Measurements from ENCODE around the gene PXYLP1.

Gene PXYLP1

GRCh38 chr3:141212101-141212500 lies 19.5 kb upstream of the PXYLP1 start:
- no peak overlapping the region for H3K9ac ChIP-seq (ENCODE audit: low read depth, low read length)
- H3K4me3 ChIP-seq (ENCODE audit: low read length): no peak overlapping the region
- no peaks in the 10 kb centered on the region for H3K4me1 ChIP-seq (ENCODE audit: control insufficient read depth, insufficient read depth, low read length)
- no peak overlapping the region for H3K4me2 ChIP-seq (ENCODE audit: low read length)
- no peaks in the 10 kb centered on the region for H3K36me3 ChIP-seq (ENCODE audit: insufficient read depth, low read length)
- H3K27me3 ChIP-seq (ENCODE audit: control insufficient read depth, insufficient read depth, low read length): peaks cover 5% of the 10 kb centered on the region
- H3K9me3 ChIP-seq (replicated peaks; ENCODE audit: low read length): no peaks in the 10 kb centered on the region

GRCh38 chr3:141212555-141212954 lies 19.1 kb upstream of the PXYLP1 start:
- H3K4me1 ChIP-seq (ENCODE audit: control insufficient read depth, insufficient read depth, low read length): no peaks in the 10 kb centered on the region
- H3K36me3 ChIP-seq (ENCODE audit: insufficient read depth, low read length): no peaks in the 10 kb centered on the region
- H3K9ac ChIP-seq (ENCODE audit: low read depth, low read length): no peak overlapping the region
- H3K4me3 ChIP-seq (ENCODE audit: low read length): no peak overlapping the region
- H3K27me3 ChIP-seq (ENCODE audit: control insufficient read depth, insufficient read depth, low read length): peaks cover 5% of the 10 kb centered on the region
- H3K4me2 ChIP-seq (ENCODE audit: low read length): no peak overlapping the region
- no peaks in the 10 kb centered on the region for H3K9me3 ChIP-seq (replicated peaks; ENCODE audit: low read length)

GRCh38 chr3:141216975-141217374 lies 14.7 kb upstream of the PXYLP1 start:
- Histone ChIP-seq H3K9ac (ENCODE audit: low read depth, low read length) (no peak overlapping the region), H3K4me3 (ENCODE audit: low read length) (no peak overlapping the region), H3K9me3 (replicated peaks; ENCODE audit: low read length) (no peaks in the 10 kb centered on the region), H3K36me3 (ENCODE audit: insufficient read depth, low read length) (no peaks in the 10 kb centered on the region), H3K27me3 (ENCODE audit: control insufficient read depth, insufficient read depth, low read length) (peaks cover 20% of the 10 kb centered on the region), H3K4me2 (ENCODE audit: low read length) (no peak overlapping the region), H3K4me1 (ENCODE audit: control insufficient read depth, insufficient read depth, low read length) (no peaks in the 10 kb centered on the region)

- Histone ChIP-seq H3K4me2 (ENCODE audit: low read length) (no peak overlapping the region), H3K4me3 (ENCODE audit: low read length) (no peak overlapping the region), H3K27me3 (ENCODE audit: control insufficient read depth, insufficient read depth, low read length) (peaks cover 22% of the 10 kb centered on the region), H3K4me1 (ENCODE audit: control insufficient read depth, insufficient read depth, low read length) (no peaks in the 10 kb centered on the region), H3K9ac (ENCODE audit: low read depth, low read length) (no peak overlapping the region), H3K9me3 (replicated peaks; ENCODE audit: low read length) (no peaks in the 10 kb centered on the region), H3K36me3 (ENCODE audit: insufficient read depth, low read length) (no peaks in the 10 kb centered on the region)
These were observed 14.2 kb upstream of the PXYLP1 start for GRCh38 chr3:141217389-141217788.

DNA sequence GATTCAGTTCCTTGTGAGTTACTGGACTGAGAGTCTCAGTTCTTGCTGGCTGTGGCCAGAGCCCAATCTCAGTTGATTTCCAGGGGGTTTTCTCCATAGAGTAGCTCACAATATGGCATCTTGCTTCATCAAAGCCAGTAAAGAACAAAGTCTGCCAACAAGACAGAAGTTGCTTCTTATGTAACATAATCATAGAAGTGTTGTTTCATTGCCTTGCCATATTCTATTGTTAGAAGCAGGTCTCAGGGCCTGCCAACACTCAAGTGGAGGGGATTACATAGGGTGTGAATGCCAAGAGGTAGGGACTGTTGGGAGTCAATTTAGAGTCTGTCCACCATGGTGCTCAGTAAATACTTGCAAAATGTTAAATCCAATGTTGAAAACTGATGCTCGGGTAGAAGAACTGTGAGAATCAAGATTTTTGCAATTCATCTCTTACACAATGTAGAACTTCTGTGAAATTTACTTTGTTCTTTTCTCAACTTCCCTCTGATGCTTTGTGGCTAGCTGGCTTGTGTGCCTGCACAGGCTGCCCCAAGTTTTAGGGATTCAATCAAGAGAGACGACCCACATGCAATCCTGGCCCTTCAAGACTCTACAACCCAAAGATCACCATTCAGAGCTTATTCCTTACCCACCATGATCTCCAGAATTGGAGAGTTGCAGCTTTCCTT lies 13.3 kb upstream of the PXYLP1 start:
- Histone ChIP-seq H3K27me3 (ENCODE audit: control insufficient read depth, insufficient read depth, low read length) (peaks cover 25% of the 10 kb centered on the region), H3K4me3 (ENCODE audit: low read length) (no peak overlapping the region), H3K9ac (ENCODE audit: low read depth, low read length) (no peak overlapping the region), H3K36me3 (ENCODE audit: insufficient read depth, low read length) (no peaks in the 10 kb centered on the region), H3K9me3 (replicated peaks; ENCODE audit: low read length) (no peaks in the 10 kb centered on the region), H3K4me1 (ENCODE audit: control insufficient read depth, insufficient read depth, low read length) (no peaks in the 10 kb centered on the region), H3K4me2 (ENCODE audit: low read length) (no peak overlapping the region)

DNA sequence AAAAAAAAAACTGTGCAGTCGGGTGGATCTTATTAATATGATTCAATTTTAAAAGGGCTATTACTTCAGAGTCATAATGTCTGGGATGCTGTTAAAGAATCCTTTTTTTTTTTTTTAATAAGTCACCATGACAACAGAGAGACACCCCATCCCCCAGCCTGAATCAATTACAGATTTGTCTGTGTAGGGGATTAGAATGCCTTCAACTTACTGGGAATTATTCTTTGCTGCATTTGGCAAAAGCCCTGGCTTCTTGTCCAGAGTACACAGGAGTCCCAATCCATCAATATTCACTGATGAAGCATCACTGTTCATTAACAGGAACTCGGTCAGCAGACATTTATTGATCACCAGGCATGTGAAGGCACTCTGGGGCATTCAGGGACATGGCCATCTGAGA lies 12.7 kb upstream of the PXYLP1 start:
- H3K4me3 ChIP-seq (ENCODE audit: low read length): no peak overlapping the region
- H3K4me1 ChIP-seq (ENCODE audit: control insufficient read depth, insufficient read depth, low read length): no peaks in the 10 kb centered on the region
- no peaks in the 10 kb centered on the region for H3K36me3 ChIP-seq (ENCODE audit: insufficient read depth, low read length)
- no peak overlapping the region for H3K4me2 ChIP-seq (ENCODE audit: low read length)
- no peak overlapping the region for H3K9ac ChIP-seq (ENCODE audit: low read depth, low read length)
- no peaks in the 10 kb centered on the region for H3K9me3 ChIP-seq (replicated peaks; ENCODE audit: low read length)
- H3K27me3 ChIP-seq (ENCODE audit: control insufficient read depth, insufficient read depth, low read length): peaks cover 24% of the 10 kb centered on the region

GRCh38 chr3:141223673-141224166 lies 7.9 kb upstream of the PXYLP1 start:
- Histone ChIP-seq H3K4me1 (ENCODE audit: control insufficient read depth, insufficient read depth, low read length) (no peaks in the 10 kb centered on the region), H3K4me2 (ENCODE audit: low read length) (no peak overlapping the region), H3K9me3 (replicated peaks; ENCODE audit: low read length) (no peaks in the 10 kb centered on the region), H3K36me3 (ENCODE audit: insufficient read depth, low read length) (no peaks in the 10 kb centered on the region), H3K4me3 (ENCODE audit: low read length) (no peak overlapping the region), H3K27me3 (ENCODE audit: control insufficient read depth, insufficient read depth, low read length) (peaks cover 16% of the 10 kb centered on the region), H3K9ac (ENCODE audit: low read depth, low read length) (no peak overlapping the region)

DNA sequence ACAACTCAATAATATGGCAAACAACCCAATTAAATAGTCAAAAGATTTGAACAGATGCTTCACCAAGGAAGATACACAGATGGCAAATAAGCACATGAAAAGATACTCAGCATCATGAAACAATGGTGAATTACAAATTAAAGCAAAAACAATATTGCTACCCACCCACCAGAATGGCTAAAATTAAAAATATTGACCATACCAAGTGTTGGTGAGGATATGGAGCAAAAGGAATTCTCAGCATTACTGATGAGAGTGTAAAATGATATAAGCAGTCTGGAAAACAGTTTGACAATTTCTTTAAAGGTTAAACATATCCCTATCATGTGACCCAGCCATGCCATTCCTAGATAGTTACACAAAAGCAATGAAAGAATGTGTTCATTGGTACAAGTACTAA lies 5.7 kb upstream of the PXYLP1 start:
- Histone ChIP-seq H3K27me3 (ENCODE audit: control insufficient read depth, insufficient read depth, low read length) (peaks cover 8% of the 10 kb centered on the region), H3K9me3 (replicated peaks; ENCODE audit: low read length) (no peaks in the 10 kb centered on the region), H3K9ac (ENCODE audit: low read depth, low read length) (no peak overlapping the region), H3K4me3 (ENCODE audit: low read length) (no peak overlapping the region), H3K4me1 (ENCODE audit: control insufficient read depth, insufficient read depth, low read length) (peaks cover 3% of the 10 kb centered on the region), H3K36me3 (ENCODE audit: insufficient read depth, low read length) (no peaks in the 10 kb centered on the region), H3K4me2 (ENCODE audit: low read length) (no peak overlapping the region)

GRCh38 chr3:141227216-141227615 lies 4.4 kb upstream of the PXYLP1 start:
- peaks cover 8% of the 10 kb centered on the region for H3K4me1 ChIP-seq (ENCODE audit: control insufficient read depth, insufficient read depth, low read length)

DNA sequence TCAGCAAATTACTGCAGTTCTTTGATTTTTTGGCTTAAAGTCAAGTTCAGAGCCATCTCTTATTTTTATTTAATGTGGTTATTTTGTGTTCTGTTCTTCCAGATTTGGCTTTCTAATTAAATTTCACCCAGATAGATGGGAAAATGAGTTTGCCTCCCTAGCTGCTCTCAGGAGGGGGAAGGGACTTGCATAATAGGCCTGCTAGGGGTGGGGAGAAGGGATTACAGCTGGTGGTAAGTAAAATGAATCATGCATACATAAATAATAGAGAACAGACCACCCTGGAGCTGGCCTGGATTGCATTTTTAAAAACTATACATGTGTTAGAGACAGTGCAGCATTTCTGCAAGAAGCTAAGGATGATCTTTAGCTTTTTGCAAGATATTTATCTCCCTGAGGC lies 3.9 kb upstream of the PXYLP1 start:
- H3K36me3 ChIP-seq (ENCODE audit: insufficient read depth, low read length): no peaks in the 10 kb centered on the region
- H3K27me3 ChIP-seq (ENCODE audit: control insufficient read depth, insufficient read depth, low read length): peaks cover 5% of the 10 kb centered on the region
- peaks cover 13% of the 10 kb centered on the region for H3K4me1 ChIP-seq (ENCODE audit: control insufficient read depth, insufficient read depth, low read length)
- no peaks in the 10 kb centered on the region for H3K9me3 ChIP-seq (replicated peaks; ENCODE audit: low read length)
- H3K4me3 ChIP-seq (ENCODE audit: low read length): no peak overlapping the region
- H3K9ac ChIP-seq (ENCODE audit: low read depth, low read length): no peak overlapping the region
- H3K4me2 ChIP-seq (ENCODE audit: low read length): no peak overlapping the region

More at GRCh38 chr3:141227216-141227615, 4.4 kb upstream of the PXYLP1 start:
- Histone ChIP-seq H3K4me3 (ENCODE audit: low read length) (no peak overlapping the region), H3K36me3 (ENCODE audit: insufficient read depth, low read length) (no peaks in the 10 kb centered on the region), H3K4me2 (ENCODE audit: low read length) (no peak overlapping the region), H3K9me3 (replicated peaks; ENCODE audit: low read length) (no peaks in the 10 kb centered on the region), H3K27me3 (ENCODE audit: control insufficient read depth, insufficient read depth, low read length) (peaks cover 3% of the 10 kb centered on the region), H3K9ac (ENCODE audit: low read depth, low read length) (no peak overlapping the region)

DNA sequence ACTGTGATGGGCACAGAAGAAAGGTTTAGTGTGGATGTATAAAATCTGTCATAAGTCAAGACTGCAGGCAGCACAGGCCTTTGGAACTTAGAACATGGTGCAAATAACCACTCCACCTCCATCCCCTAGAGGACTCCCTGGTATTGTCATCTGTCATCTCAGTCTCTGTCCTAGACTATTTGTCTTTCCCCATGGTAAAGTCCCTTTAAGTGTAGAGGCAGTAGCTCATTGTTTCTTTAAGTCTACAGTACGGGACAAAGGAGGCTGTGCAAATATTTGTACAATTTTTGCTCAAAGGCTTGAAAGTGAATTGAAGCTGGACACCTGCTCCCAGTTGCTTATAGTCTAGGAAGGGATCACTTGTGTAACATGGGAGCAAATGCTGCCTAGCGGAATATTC lies 3.2 kb upstream of the PXYLP1 start:
- peaks cover 13% of the 10 kb centered on the region for H3K4me1 ChIP-seq (ENCODE audit: control insufficient read depth, insufficient read depth, low read length)
- no peak overlapping the region for H3K4me3 ChIP-seq (ENCODE audit: low read length)
- peaks cover 6% of the 10 kb centered on the region for H3K27me3 ChIP-seq (ENCODE audit: control insufficient read depth, insufficient read depth, low read length)
- no peak overlapping the region for H3K4me2 ChIP-seq (ENCODE audit: low read length)
- no peaks in the 10 kb centered on the region for H3K36me3 ChIP-seq (ENCODE audit: insufficient read depth, low read length)
- H3K9ac ChIP-seq (ENCODE audit: low read depth, low read length): no peak overlapping the region
- H3K9me3 ChIP-seq (replicated peaks; ENCODE audit: low read length): no peaks in the 10 kb centered on the region

DNA sequence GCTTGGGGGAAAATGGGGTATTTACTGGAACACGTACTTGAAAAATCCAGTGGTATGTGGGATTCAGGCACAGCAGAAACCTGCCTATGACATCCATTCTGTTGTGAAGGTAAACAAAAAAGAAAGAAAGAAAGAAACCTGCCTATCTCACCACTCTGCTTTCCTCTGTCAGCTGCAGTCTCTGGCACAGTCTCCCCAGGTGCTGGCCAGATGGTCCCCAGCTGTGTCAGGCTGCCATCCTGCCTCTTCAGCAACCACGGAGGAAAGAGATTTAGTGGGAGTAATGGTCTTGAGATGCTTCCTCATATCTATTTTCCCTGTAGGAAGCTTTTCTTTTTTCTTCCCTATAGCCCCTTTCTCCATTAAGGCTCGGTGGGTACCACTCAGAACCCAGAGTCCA lies 2.5 kb upstream of the PXYLP1 start:
- H3K9ac ChIP-seq (ENCODE audit: low read depth, low read length): no peak overlapping the region
- H3K4me1 ChIP-seq (ENCODE audit: control insufficient read depth, insufficient read depth, low read length): peaks cover 13% of the 10 kb centered on the region
- H3K4me3 ChIP-seq (ENCODE audit: low read length): no peak overlapping the region
- no peak overlapping the region for H3K4me2 ChIP-seq (ENCODE audit: low read length)
- H3K36me3 ChIP-seq (ENCODE audit: insufficient read depth, low read length): no peaks in the 10 kb centered on the region
- H3K27me3 ChIP-seq (ENCODE audit: control insufficient read depth, insufficient read depth, low read length): peaks cover 6% of the 10 kb centered on the region
- no peaks in the 10 kb centered on the region for H3K9me3 ChIP-seq (replicated peaks; ENCODE audit: low read length)
